K562 (cell line): Measurements from ENCODE around the gene FGD1. TPM values are rescaled to one million over a fixed set of nuclear protein-coding genes. Genes with fewer than 3 reads are reported as not detected.

Experiments
- ATAC-seq: fragments of 200-7000 bp; cut with Tn5 transposase; 3 replicates; pipeline ENCODE4 v1.9.1; 2020; ENCODE audit warnings: moderate library complexity
- BruUV-seq: library from RNA; stranded (reverse); fragments of 400-500 nt; replicated peaks from 2 replicates; lab custom pipeline; 2021; lab: Mats Ljungman, UMichigan
- CTCF ChIA-PET: fragments of 300-600 bp; formaldehyde crosslinking; extraction: SDS; loops from one replicate; lab custom pipeline; 2021; ENCODE audit warnings: low intra/inter-chr PET ratio; lab: Yijun Ruan, JAX
- POLR2A ChIA-PET: fragments of 300-600, 350-650 bp; sonication (Branson Sonifier 250); formaldehyde crosslinking; extraction: SDS; loops from one replicate; lab custom pipeline; 2021; ENCODE audit warnings: antibody characterized with exemption, inconsistent platforms; lab: Yijun Ruan, JAX
- DNase-seq, 4 experiments: peaks; one replicate each; pipeline versions ENCODE4 v3.0.0 to v3.0.0-alpha.2; 2011 to 2018; ENCODE audit warnings: low spot score in 3 of 4, mixed read lengths in 3 of 4; ENCODE audit errors: extremely low read depth in 1 of 4
- FAIRE-seq: peaks from 2 replicates; lab custom pipeline; 2011; peaks lifted over from hg19 to GRCh38; lab: Jason Lieb, UNC
- H2AFZ ChIP-seq: 2 replicates; pipeline ENCODE4 v1.6.0; 2011; ENCODE audit warnings: low read depth, low read length, control low read depth, inconsistent platforms
- H3K27ac ChIP-seq: fragments of 200-600 bp; 3 replicates; pipeline ENCODE4 v1.8.0; 2011; ENCODE audit warnings: low read depth, mild to moderate bottlenecking, control low read depth, inconsistent platforms, low read length, moderate library complexity, mixed read lengths; ENCODE audit errors: extremely low read depth
- H3K27me3 ChIP-seq, 2 experiments: fragments of 300-600 bp in 1 of 2; 2 replicates in 1 of 2; 3 replicates in 1 of 2; pipeline versions ENCODE4 v1.6.0 to v1.8.0; 2011; ENCODE audit warnings: inconsistent platforms in 2 of 2, low read length in 2 of 2, mild to moderate bottlenecking in 1 of 2, mixed read lengths in 1 of 2, moderate library complexity in 1 of 2; ENCODE audit not compliant: control insufficient read depth in 2 of 2, insufficient read depth in 2 of 2
- H3K36me3 ChIP-seq: fragments of 300-600 bp; 3 replicates; pipeline ENCODE4 v1.8.0; 2011; ENCODE audit warnings: mild to moderate bottlenecking, low read length, inconsistent platforms; ENCODE audit not compliant: control insufficient read depth, insufficient read depth
- H3K4me1 ChIP-seq, 2 experiments: fragments of 200-600 bp in 1 of 2; replicated peaks in 1 of 2; 2 replicates in 1 of 2; 3 replicates in 1 of 2; pipeline versions ENCODE4 v1.5.1 to v1.8.0; 2011; ENCODE audit warnings: inconsistent platforms in 2 of 2, low read length in 2 of 2, mild to moderate bottlenecking in 1 of 2, mixed read lengths in 1 of 2, moderate library complexity in 1 of 2; ENCODE audit not compliant: control insufficient read depth in 2 of 2, insufficient read depth in 2 of 2
- H3K4me2 ChIP-seq: 2 replicates; pipeline ENCODE4 v1.6.1; 2011; ENCODE audit warnings: low read length, control low read depth, inconsistent platforms, mixed read lengths; ENCODE audit not compliant: insufficient read depth
- H3K4me3 ChIP-seq: fragments of 200-600 bp; sonication (generic), shearing (Covaris generic); 2 replicates; pipeline ENCODE4 v1.5.1; 2016; ENCODE audit warnings: control low read depth, inconsistent platforms
- H3K79me2 ChIP-seq: fragments of 200-600 bp; 3 replicates; pipeline ENCODE4 v1.8.0; 2011; ENCODE audit warnings: low read length, inconsistent platforms; ENCODE audit not compliant: control insufficient read depth, insufficient read depth
- H3K9ac ChIP-seq, 2 experiments: 2 replicates each; pipeline versions ENCODE4 v1.6.0 to v1.6.1; 2011; ENCODE audit warnings: low read depth in 2 of 2, low read length in 2 of 2, control low read depth in 1 of 2, inconsistent platforms in 1 of 2, mild to moderate bottlenecking in 1 of 2, mixed read lengths in 1 of 2; ENCODE audit not compliant: insufficient read depth in 1 of 2
- H3K9me1 ChIP-seq: one replicate; pipeline ENCODE4 v1.6.0; 2011; ENCODE audit warnings: inconsistent platforms, mild to moderate bottlenecking, low read length, moderate library complexity; ENCODE audit not compliant: control insufficient read depth, insufficient read depth
- H3K9me3 ChIP-seq: replicated peaks from 2 replicates; pipeline ENCODE4 v1.5.1; 2011; ENCODE audit warnings: low read depth, low read length, inconsistent platforms; ENCODE audit not compliant: control insufficient read depth, insufficient read depth
- H4K20me1 ChIP-seq: replicated peaks from 2 replicates; pipeline ENCODE4 v1.6.1; 2011; ENCODE audit warnings: low read length, inconsistent platforms, mixed read lengths; ENCODE audit not compliant: control insufficient read depth, insufficient read depth
- MEF2A ChIP-seq: IDR thresholded peaks from 2 replicates; pipeline ENCODE4 v1.6.1; 2011; ENCODE audit warnings: low read depth, mild to moderate bottlenecking, low read length, moderate library complexity; ENCODE audit not compliant: control insufficient read depth
- ZNF407 ChIP-seq: fragments of 450-650 bp; IDR thresholded peaks from 2 replicates; pipeline ENCODE4 v1.6.1; 2016; ENCODE audit warnings: low read depth
- WGBS: fragments of 100-300 bp; shearing (Covaris generic); methylation state at CpG from one replicate; pipeline ENCODE4 v1.1.6; 2016; ENCODE audit warnings: low coverage, mixed read lengths; ENCODE audit not compliant: insufficient coverage; ENCODE audit errors: missing lambda C conversion rate; 5-methylcytosine and 5-hydroxymethylcytosine counted together
- in situ Hi-C: fragments of 300-500 bp; cut with MboI; formaldehyde crosslinking; loops from 4 replicates; pipeline ENCODE4 v1.15.0; 2018; ENCODE audit warnings: inconsistent platforms, mixed read lengths
- intact Hi-C: fragments of 100-400 bp; cut with micrococcal nuclease; formaldehyde crosslinking; loops from 2 replicates; pipeline ENCODE4 v1.14.2; 2022
- polyA plus RNA-seq, 8 experiments: library from polyadenylated mRNA; depleted of rRNA in 4 of 8; stranded (reverse) in 5 of 8; unstranded in 3 of 8; fragments of >200 nt; fragmentation: Nextera tagmentation in 2 of 8; fragmentation: Illumina TruSeq in 1 of 8; extraction: Ambion mirVana in 2 of 8; extraction: Trizol in 1 of 8; gene quantifications; 2 replicates each; pipeline versions ENCODE4 v1.2.1 to v1.2.3, GENCODE V29; 2011 to 2014; ENCODE audit warnings: inconsistent platforms in 1 of 8, missing spikeins in 1 of 8
- total RNA-seq, 7 experiments: library from RNA; depleted of rRNA in 6 of 7; stranded (reverse); fragments of >200 nt in 6 of 7; fragmentation: Illumina TruSeq in 2 of 7; extraction: Trizol in 2 of 7; gene quantifications; 2 replicates each; pipeline versions ENCODE4 v1.2.1 to v1.2.3, GENCODE V29; 2011 to 2021; ENCODE audit warnings: low replicate concordance in 1 of 7

The FGD1 gene
- total and polyA plus RNA-seq, 9 of the 15 experiments (the other 6 are each of a cell fraction or from before 2014, with no cell fraction given) = 0.01 to 0.09 (median 0.04) TPM; not detected in 2

DNA sequence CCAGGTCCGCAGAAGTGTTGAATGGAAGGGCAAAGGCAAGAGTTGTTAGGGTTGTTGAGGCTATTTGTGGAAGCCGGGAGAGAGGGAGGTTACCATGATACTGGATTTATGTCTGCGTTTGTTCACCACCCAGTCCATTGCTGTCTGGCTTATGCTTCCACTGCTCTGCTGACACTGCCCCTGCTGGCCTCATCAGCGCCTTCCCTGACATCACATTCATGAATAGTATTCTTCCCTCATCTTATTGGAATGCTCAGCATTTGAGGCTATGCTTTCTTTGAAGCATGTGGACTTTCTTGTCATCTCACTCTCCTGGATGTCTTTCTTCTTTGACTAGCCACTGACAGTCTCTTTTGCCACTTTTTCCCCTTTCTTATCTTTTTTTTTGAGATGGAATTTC lies 44.3 kb upstream of the FGD1 start:
- H3K36me3 ChIP-seq = peaks cover 74% of the 10 kb centered on the region
- DNase-seq = no peak
- H3K27ac ChIP-seq = no peak overlapping the region
- TF ChIP-seq ZNF407 (no peak), MEF2A (peak; percentile 50; the same call in 1 of the 2 replicates)
- H3K9me1 ChIP-seq = no peaks in the 10 kb centered on the region
- POLR2A ChIA-PET = no interaction called here
- H3K4me2 ChIP-seq = no peak overlapping the region
- FAIRE-seq = no peak
- no TSS peak for BruUV-seq
- 100% methylated on average over 3 of the region's 4 CpGs for WGBS
- in situ Hi-C loops = no loop called here
- no peak for ATAC-seq
- no peaks in the 10 kb centered on the region for H4K20me1 ChIP-seq
- H3K4me3 ChIP-seq = no peak overlapping the region
- intact Hi-C loops = no loop called here
- no peaks in the 10 kb centered on the region for H3K27me3 ChIP-seq
- no peaks in the 10 kb centered on the region for H3K9me3 ChIP-seq
- H3K79me2 ChIP-seq = peaks cover 8% of the 10 kb centered on the region
- H3K4me1 ChIP-seq = no peaks in the 10 kb centered on the region
- no peak overlapping the region for H3K9ac ChIP-seq
- no peak overlapping the region for H2AFZ ChIP-seq
- CTCF ChIA-PET = no interaction called here
